ENCODE results near the gene CD6. TPM values are rescaled to one million over a fixed set of nuclear protein-coding genes. Genes with fewer than 3 reads are reported as not detected.

Gene CD6
- total and polyA plus RNA-seq, 2 of the 8 experiments (the other 6 are each of a cell fraction or from before 2014, with no cell fraction given): 0.03 TPM; not detected in 1

DNA sequence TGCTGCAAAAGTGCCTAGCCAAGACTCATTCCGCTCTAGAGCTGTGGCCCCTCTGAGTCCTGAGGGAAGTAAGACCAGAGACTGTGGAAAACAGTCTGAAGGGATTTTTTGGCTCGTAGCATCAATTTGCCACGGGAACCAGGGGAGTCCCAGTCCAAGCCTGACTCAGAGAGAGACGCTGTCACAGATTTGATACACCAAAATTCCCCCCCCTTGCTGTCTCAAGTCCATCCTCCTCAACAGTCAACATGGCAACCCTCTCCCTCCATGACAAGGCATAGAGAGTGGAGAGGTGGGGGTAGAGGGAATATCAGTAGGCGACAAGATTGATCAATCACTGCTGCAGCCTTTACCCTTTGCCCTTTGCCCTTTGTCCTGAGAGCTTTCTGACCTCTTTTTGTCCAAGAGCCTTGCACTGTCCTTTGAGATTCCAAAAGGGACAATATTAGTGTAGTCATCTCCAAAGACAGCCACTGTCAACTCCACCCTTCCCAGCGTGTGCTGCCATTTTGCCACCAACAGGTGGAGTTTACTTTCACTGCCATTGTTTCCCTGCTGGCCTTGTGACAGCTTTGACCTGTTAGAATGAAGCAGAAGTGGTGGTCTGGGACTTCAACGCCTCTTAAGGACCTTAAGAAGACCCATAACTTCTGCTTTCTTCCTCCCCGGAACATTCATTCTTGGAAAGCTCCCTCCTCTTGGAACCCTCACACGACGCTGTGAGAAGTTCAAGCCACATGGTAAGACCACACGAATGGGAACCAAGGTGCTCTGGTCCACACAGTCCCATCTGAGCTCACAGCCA lies 26.8 kb upstream of the CD6 start (continued):
- TF ChIP-seq TCF12 (IDR thresholded peaks at IDR 0.05; ENCODE audit: low read depth, low read length) (no peak), RAD21 (IDR thresholded peaks at IDR 0.05 in 1 of 2, conservative IDR thresholded peaks at IDR 0.05 in 1 of 2; ENCODE audit: low read depth in 2 of 2, low read length in 2 of 2) (peak; percentile 22 to 44; a peak in 3 of 4 replicates), POLR2A (IDR thresholded peaks at IDR 0.05; ENCODE audit: control extremely low read depth in 1 of 2, low read depth in 2 of 2, low read length in 2 of 2) (no peak), SAP30 (IDR thresholded peaks at IDR 0.05; ENCODE audit: insufficient read depth, insufficient replicate concordance, low read length) (no peak), ZNF274 (IDR thresholded peaks at IDR 0.05; ENCODE audit: borderline replicate concordance, extremely low read depth, low read length) (no peak)
- TF ChIP-seq, protein P1, sequence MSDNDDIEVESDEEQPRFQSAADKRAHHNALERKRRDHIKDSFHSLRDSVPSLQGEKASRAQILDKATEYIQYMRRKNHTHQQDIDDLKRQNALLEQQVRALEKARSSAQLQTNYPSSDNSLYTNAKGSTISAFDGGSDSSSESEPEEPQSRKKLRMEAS (IDR thresholded peaks at IDR 0.05): no peak

Measured in H1 (cell line).